Skin epidermis (tissue), 12 donors: ENCODE data around the gene TTLL11.

Experiments used
- H3K27ac ChIP-seq, 21 experiments: fragments of 200-600 bp; sonication (generic) in 11 of 21; one replicate each; pipeline ENCODE4 v1.5.0; 2020; ENCODE audit warnings: mild to moderate bottlenecking in 3 of 21, inconsistent platforms in 2 of 21, moderate library complexity in 2 of 21
- H3K4me3 ChIP-seq, 7 experiments: fragments of 200-600 bp; sonication (generic) in 2 of 7; one replicate each; pipeline ENCODE4 v1.5.0; 2020; ENCODE audit warnings: inconsistent platforms in 2 of 7, mild to moderate bottlenecking in 2 of 7, moderate library complexity in 1 of 7

Gene TTLL11

GRCh38 chr9:121876255-121876654 lies 216.9 kb downstream of the TTLL11 start:
- Histone ChIP-seq H3K27ac (no peak overlapping the region), H3K4me3 (no peak overlapping the region)

DNA sequence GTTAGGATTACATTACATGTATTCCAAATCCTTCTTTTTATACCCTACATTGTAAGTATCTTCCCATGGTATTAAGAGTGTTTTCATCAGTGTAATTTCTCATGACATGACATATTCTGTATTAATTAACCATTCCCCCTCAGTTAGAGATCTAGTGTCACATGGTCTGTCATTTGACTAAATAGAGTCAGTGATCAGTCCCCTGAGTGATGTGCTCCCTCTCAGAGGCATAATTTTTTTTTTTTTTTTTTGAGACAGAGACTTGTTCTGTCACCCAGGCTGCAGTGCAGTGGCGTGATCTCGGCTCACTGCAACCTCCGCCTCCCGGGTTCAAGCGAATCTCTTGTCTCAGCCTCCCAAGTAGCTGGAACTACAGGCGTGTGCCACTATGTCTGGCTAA lies 218.6 kb downstream of the TTLL11 start:
- H3K4me3 ChIP-seq: no peak overlapping the region

GRCh38 chr9:121871431-121872025 lies 221.6 kb downstream of the TTLL11 start:
- H3K4me3 ChIP-seq: no peak overlapping the region
- H3K27ac ChIP-seq: no peak overlapping the region

More for the DNA sequence above, 218.6 kb downstream of the TTLL11 start:
- no peak overlapping the region for H3K27ac ChIP-seq

GRCh38 chr9:121870271-121870670 lies 222.8 kb downstream of the TTLL11 start:
- no peak overlapping the region for H3K27ac ChIP-seq
- H3K4me3 ChIP-seq: no peak overlapping the region

DNA sequence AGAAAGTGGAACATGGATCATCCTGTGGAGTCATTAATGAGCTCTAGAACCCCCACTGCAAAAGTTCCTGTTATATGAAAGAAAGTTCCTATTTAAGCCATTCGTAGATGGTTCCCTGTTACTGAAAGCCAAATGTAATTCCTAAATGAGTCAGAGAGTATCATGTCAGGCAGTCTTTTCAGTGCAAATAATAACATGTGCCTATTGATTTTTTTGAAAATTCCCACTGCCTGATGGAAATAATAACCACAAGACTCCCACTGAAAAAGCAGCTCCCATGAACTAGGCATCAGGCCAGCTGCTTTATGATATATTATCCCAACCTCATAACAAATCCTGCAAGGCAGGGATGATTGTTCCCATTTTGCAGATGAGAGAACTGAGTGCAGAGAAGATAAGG lies 224.5 kb downstream of the TTLL11 start:
- no peak overlapping the region for H3K27ac ChIP-seq
- H3K4me3 ChIP-seq: no peak overlapping the region

DNA sequence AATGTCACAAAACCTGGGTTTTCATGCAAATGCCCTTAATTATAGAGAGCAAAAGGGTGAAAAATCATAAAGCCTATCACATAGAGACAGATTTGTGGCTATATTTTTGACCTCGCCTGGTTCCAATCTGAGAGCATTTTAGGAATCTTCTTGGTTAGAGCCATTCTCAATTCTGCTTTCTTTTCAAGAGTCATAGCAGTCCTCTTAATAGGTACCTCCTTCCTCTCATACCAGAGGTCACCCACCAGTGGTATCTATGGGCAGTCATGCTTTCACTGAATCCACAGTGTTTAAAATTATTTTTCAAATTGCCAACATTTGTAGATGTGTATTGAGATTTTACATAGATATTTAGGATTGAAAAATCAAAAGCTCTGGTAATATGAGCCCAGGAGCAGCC lies 226.2 kb downstream of the TTLL11 start:
- Histone ChIP-seq H3K27ac (no peak overlapping the region), H3K4me3 (no peak overlapping the region)

GRCh38 chr9:121865884-121866283 lies 227.2 kb downstream of the TTLL11 start:
- Histone ChIP-seq H3K27ac (no peak overlapping the region), H3K4me3 (no peak overlapping the region)

- H3K27ac ChIP-seq: no peak overlapping the region
- no peak overlapping the region for H3K4me3 ChIP-seq
Observed at GRCh38 chr9:121865060-121865459, 228.0 kb downstream of the TTLL11 start.

DNA sequence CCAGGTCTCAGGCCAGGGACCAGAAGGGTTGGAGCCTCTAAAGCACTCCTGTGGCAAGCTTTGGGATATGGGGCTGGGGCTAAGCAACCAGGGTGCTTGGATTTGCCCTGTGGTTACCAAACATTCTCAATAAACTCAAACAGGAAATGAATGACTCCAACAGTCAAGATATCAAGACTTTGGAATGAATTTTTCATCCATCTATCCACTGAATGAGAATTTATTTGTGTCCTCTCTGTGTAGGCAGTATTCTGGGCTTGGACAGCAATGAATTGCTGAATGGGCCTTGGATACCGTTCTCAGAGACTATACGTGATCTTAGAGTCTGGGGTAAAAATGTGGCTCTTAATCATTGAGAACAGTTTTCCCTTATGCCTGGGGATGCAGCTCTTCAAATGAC lies 229.2 kb downstream of the TTLL11 start:
- no peak overlapping the region for H3K27ac ChIP-seq
- H3K4me3 ChIP-seq: no peak overlapping the region

DNA sequence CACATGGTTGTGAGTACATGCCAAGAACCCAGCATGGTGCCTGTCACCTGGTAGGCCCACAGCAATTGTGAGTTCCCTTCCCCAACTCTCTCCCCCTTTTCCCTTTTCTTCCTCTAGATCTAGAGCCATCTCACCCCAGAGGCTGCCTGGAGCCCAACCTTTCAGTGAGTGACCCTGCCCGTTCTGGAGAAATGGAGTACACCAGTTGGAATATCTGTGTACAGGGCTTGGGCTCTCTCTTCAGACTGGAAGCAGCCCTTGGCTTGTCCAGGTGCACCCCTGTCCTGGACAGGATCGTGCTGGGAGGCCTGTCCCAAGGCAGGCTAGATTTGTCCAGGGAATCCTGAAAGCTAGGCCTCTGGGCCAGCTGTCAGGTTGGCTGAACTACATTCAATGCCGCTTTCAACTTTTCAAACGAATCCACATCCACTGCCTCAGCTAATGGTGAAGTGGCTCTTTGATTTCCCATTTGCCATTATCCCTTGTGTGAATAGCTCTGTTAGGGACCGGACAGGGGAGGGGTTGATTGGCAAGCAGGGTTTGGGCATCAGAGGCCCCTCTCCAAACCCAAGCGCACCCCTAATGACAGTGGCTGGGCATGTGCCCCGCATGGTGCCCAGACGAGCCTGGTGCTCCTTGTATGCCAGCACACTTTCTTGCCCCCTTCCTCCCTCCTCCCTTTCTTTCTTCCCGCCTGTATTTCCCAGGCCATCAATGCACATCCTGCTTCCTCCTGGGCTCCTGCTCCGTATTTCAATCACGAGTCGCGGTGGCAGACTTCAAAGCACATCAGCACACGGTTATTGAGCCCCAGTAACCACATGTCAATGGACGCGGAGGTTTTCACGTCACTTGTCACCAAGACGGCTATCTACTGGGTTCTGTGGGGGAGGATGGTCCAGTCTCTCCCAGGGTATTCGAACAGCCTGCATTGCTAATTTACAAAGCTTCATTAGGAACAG lies 230.5 kb downstream of the TTLL11 start:
- H3K4me3 ChIP-seq: no peak overlapping the region
- no peak overlapping the region for H3K27ac ChIP-seq

- Histone ChIP-seq H3K27ac (no peak overlapping the region), H3K4me3 (no peak overlapping the region)
Observed at GRCh38 chr9:121861501-121862180, 231.5 kb downstream of the TTLL11 start.

DNA sequence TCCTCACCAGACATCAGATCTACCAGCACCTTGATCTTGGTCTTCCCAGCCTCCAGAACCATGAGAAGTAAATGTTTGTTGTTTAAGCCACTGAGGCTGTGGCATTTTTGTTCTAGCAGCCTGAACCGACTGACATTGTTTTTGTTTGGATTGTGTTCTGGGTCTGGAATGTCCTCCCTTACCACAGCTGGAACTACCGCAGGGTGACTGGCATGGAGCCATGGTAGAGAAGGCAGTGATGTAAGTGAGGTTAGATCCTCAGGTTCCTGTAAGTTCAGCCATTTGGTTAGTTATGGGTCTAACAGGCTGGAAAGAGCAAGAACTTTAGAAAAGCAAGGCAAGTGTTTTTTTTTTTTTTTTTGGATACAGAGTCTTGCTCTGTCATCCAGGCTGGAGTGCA lies 232.4 kb downstream of the TTLL11 start:
- H3K27ac ChIP-seq: no peak overlapping the region
- H3K4me3 ChIP-seq: no peak overlapping the region

DNA sequence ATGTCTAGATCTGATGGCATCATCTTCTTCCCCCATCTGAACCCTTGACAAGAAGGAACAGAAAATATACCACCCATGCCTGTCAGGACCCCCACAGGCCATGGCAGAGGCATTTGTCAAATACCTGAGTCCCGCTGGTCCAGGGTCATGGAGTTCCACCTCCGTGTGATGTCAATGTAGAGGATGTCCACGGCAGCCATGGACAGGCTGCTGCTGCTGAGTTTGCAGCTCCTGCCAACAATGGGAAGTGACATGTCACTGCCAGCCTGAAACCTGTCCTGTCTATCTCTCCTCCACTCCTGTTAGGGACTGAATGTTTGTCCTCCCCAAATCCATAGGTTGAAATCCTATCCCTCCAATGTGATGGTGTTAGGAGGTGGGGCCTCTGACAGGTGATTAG lies 232.9 kb downstream of the TTLL11 start:
- Histone ChIP-seq H3K27ac (no peak overlapping the region), H3K4me3 (no peak overlapping the region)

DNA sequence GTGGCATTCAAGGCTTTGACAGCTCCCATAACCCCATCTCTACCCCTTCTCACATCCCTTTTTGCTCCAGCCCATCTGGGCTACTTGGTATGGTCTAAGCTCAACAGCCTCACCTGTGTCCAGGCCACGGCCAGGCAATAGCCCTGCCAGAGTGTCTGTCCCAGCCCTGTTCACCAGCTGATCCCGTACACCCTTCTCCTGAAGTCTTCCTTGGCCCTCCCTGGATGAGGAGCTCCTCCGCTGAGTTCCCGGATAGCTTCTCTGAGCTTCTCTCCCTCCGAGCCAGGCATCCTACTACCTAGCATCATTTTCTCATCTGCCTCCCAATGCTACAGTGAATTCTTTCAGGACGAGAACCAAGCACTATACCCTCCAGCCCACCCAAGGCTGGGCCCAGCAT lies 233.5 kb downstream of the TTLL11 start:
- Histone ChIP-seq H3K4me3 (no peak overlapping the region), H3K27ac (no peak overlapping the region)

DNA sequence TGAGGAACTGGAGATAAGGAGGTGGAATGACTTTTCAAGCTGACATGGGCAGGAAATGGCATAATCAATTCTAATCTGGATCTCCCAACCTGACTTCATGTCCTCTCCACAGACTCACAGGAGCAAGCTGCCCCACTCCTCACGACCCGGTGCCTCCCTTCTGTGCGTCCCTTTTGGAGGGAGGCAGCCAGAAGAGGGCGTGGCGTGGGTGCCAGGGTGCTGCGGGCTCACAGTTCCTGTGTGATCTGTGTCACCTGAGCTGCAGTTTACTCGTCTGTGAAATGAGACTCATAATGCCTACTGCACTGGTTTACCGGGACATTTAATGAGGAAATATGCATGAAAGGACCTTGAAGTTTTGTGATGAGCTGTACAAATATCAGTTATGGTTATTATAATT lies 234.3 kb downstream of the TTLL11 start:
- H3K27ac ChIP-seq: no peak overlapping the region
- H3K4me3 ChIP-seq: no peak overlapping the region

DNA sequence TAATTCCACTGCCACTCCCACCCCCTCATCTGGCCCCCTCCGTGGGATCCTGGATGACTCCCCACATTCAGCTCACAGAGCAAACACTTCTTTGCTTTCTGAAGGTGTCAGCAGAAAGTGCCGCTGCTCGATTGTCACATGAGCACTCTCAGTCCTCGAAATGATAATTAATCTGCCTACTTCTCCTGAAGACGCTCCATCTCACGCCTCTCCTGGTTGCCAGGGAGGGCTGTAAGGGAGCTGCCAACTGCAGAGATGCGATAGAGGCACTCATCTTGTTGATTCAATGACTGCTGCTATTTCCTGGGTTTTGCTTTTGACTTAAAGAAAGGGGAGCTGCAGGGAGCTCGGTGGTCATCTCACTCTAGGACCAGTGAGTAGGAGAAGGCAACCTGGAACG lies 235.2 kb downstream of the TTLL11 start:
- no peak overlapping the region for H3K27ac ChIP-seq
- H3K4me3 ChIP-seq: no peak overlapping the region

DNA sequence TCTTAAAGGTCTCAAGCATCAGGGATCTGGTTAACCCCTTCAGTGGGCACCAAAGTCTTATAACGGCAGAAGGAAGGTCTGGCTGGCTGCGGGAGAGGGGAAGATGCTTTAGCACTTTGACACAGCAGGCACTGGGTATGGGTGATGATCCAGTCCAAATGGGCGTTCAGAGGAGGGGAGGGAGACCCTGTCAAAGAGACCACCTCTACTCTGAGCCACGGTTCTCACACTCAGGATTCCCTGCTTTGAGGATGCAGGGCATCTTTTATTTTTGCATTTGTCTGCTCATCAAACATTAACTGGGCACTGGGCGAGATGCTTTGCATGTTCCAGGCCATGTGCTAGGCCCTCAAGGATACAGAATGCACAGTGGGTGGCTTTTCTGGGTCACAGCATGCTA lies 237.6 kb downstream of the TTLL11 start:
- no peak overlapping the region for H3K27ac ChIP-seq
- no peak overlapping the region for H3K4me3 ChIP-seq

DNA sequence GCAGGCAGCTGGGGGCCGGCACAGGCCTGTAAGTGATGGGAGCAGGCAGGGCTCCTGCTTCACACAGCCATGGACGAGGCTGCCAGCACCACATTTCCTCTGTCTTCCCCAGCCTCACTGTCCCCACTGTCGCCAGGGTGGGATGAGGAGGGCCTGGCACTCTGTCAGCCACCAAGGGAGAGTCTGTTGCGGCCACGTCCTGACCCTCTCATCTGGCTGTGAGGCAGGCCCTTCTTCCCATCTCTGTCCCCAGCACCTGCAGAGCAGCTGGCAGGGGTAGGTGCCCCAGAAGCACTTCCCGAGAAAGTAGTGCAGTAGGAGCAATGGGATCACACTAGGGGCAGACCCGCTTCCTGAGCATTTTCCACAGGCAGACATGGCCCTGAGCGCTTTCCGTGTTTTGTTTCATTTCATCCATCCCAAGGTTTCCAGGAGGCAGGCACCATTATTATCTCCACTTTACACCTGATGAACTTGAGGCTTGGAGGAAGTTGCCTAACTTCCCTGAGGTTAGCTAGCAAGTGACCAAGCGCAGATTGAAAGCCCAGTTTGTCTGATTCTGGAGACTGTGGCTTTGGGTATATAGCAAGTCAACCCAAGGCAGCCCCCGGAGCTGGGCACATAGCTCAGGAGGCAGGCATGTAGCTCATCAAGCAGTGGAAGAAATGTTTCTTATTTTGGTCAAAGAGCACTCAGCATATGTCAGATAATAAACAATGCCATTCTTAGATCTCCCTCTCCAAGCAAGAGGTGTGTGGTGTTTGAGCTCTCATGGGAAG lies 239.3 kb downstream of the TTLL11 start:
- H3K27ac ChIP-seq: peak overlapping the region in 5 of 21 experiments; percentile 37 to 65 (median 54)
- no peak overlapping the region for H3K4me3 ChIP-seq

GRCh38 chr9:121852651-121853616 lies 240.2 kb downstream of the TTLL11 start:
- Histone ChIP-seq H3K4me3 (no peak overlapping the region), H3K27ac (peak overlapping the region in 9 of 21 experiments; percentile 0 to 65 (median 61))
